Uterus (tissue), 2 donors: Measurements from ENCODE around the gene TUBAL3.

Experiments
- CTCF ChIP-seq, 4 experiments: fragments of 200-600 bp in 2 of 4; fragments of 450-650 bp in 2 of 4; sonication (generic) in 2 of 4; IDR thresholded peaks; one replicate each; pipeline ENCODE4 v1.5.1; 2016 to 2019; ENCODE audit warnings: antibody characterized with exemption in 4 of 4, mild to moderate bottlenecking in 2 of 4, moderate library complexity in 1 of 4
- POLR2A ChIP-seq, 2 donors: fragments of 450-650 bp; IDR thresholded peaks; one replicate each; pipeline ENCODE4 v1.6.1; 2016; ENCODE audit warnings: antibody characterized with exemption in 2 of 2, mild to moderate bottlenecking in 1 of 2, moderate library complexity in 1 of 2

- TF ChIP-seq CTCF (IDR thresholded peaks at IDR 0.05) (no peak), POLR2A (IDR thresholded peaks at IDR 0.05) (peak in 1 of 2 donors; percentile 35)
Observed at GRCh38 chr10:5412277-5412941, 7.8 kb upstream of the TUBAL3 start, which contains the start of gene NET1.
